AG09309 (cell line): ENCODE measurements around the gene VSIR.

Experiments
- DNase-seq: peaks from one replicate; pipeline ENCODE4 v3.0.0-alpha.2; 2010; ENCODE audit warnings: low read depth
- H3K4me3 ChIP-seq: 2 replicates; pipeline ENCODE4 v1.5.1; 2011; ENCODE audit warnings: mild to moderate bottlenecking, low read depth, low read length, moderate library complexity; ENCODE audit not compliant: control insufficient read depth
- TF ChIP-seq, protein P1 (sequence below): IDR thresholded peaks from 2 replicates; pipeline ENCODE4 v1.5.1; 2011; ENCODE audit warnings: mild to moderate bottlenecking, low read depth, low read length, inconsistent platforms; ENCODE audit not compliant: insufficient read depth, control insufficient read depth; ENCODE audit errors: missing control alignments

The VSIR gene

DNA sequence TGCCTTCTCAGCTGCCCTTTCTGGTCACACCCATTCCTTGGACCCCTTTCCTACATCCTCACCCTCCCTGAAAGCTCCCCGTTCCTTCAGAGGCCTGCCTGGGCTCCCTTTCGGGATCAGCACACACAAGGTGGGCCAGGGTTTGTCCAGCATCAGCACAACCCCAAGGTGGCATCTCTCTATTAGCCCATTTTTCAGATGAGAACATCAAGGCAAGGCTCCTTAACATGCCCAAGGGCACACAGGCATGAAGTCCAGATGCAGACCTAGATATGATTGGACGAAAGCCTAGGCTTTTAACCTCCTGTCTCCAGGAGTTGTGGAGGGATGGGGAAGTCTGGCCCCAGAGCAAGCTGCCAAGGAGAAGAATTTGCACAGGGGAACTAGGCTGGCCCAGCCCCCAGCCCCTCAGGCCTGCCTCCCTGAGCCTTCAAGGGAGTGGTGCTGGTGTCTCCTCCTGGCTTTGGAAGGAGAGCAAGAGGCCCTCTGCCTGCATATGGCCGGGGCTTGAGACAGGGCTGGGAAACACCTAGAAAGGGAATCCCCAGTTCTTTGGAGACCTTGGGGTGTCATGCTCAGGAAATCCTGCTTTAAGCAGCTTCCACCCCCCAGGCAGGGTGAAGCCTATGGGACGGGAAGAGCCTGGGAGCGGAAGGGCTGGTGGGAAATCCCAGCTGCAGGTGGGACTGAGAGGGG is 9.0 kb upstream of the VSIR start:
- no peak for DNase-seq
- H3K4me3 ChIP-seq, result no peak overlapping the region
- TF ChIP-seq, protein P1, sequence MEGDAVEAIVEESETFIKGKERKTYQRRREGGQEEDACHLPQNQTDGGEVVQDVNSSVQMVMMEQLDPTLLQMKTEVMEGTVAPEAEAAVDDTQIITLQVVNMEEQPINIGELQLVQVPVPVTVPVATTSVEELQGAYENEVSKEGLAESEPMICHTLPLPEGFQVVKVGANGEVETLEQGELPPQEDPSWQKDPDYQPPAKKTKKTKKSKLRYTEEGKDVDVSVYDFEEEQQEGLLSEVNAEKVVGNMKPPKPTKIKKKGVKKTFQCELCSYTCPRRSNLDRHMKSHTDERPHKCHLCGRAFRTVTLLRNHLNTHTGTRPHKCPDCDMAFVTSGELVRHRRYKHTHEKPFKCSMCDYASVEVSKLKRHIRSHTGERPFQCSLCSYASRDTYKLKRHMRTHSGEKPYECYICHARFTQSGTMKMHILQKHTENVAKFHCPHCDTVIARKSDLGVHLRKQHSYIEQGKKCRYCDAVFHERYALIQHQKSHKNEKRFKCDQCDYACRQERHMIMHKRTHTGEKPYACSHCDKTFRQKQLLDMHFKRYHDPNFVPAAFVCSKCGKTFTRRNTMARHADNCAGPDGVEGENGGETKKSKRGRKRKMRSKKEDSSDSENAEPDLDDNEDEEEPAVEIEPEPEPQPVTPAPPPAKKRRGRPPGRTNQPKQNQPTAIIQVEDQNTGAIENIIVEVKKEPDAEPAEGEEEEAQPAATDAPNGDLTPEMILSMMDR, result no peak

DNA sequence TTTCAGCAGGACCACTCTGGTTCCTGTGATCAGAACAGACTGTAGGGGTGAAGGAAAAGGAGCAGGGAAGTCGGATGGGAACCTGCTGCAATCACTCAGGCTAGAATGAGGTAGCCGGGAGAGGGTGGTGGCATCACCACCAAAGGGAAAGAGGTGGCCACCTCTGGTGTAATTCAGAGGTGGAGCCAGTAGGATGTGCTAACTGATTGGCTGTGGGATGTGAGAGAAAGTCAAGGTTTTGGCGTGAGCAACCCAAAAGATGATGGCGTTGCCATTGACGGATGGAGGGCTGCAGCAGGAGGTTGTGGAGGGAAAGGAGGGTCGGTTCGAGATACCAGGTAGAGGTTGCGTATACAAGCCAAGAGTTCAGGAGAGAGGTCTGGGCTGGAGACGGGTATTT is 7.4 kb upstream of the VSIR start:
- TF ChIP-seq, protein P1, result no peak
- DNase-seq, result no peak
- no peak overlapping the region for H3K4me3 ChIP-seq

DNA sequence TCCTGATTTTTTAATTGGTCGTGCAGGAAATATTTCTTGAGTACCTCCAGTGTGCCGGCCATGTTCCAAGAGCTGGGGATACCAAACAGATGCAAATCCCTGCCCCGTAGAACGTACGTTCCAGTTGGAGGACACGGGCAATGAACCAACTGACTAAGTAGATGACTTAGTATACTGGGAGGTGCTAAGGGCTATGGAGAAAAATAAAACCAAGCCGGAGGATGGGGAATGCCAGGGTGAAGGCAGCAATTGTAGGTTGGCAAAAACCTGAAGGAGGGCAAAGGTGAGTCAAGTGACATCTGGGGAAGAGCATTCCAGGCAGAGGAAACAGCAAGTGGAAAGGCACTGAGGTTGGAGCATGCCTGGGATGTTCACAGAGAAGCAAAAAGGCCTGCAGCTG is 6.8 kb upstream of the VSIR start:
- DNase-seq, result no peak
- TF ChIP-seq, protein P1, result no peak
- no peak overlapping the region for H3K4me3 ChIP-seq

DNA sequence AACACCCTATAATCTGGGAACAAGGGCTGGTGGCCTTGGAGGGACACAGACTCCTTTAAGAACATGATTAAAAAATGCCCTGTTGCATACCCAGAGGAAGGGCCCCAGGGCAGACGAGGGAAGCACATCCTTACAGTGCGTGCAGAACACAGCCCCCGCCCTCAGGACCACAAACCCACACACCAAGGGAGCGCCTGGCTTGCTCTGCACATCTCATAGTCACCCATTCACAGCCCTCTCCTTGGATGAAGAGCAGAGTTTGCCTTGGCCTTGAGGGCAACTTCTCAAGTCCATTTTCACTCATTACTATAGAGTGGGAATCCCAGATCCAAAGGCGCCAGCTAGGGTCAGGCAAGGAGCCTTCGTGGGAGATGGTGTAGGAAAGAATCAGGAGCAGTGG is 6.3 kb upstream of the VSIR start:
- DNase-seq, result no peak
- H3K4me3 ChIP-seq, result no peak overlapping the region
- TF ChIP-seq, protein P1, result no peak

DNA sequence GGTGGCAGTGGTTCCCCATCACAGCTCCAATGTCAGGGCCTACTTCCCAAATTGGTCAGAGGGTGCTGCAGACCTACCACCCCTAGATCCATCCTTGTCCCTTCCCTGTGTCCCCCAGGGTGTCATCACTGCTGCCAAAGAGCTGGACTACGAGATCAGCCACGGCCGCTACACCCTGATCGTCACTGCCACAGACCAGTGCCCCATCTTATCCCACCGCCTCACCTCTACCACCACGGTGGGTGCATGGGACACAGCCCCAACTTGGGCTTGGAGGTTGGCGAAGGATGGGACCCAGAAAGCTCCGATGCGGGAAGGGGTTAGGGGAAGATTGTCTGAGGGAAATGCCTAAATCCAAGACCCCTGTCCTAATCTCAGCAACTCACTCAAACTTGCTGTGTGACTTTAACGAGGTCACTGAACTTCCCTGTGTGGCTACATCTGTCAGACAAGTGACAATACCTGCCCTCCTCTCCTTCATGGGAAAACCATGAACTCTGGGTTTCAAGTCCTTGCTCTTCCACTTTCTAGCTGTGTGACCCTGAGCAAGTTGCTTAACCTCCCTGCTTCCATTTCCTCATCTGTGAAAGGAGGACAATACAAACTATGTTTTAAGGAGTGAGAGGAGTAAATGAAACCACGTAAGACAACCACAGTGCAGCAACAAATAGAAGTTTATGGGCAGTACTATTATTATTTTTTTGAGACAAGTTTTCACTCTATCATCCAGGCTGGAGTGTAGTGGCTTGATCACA is 4.9 kb upstream of the VSIR start:
- DNase-seq, result no peak
- TF ChIP-seq, protein P1, result no peak
- no peak overlapping the region for H3K4me3 ChIP-seq

DNA sequence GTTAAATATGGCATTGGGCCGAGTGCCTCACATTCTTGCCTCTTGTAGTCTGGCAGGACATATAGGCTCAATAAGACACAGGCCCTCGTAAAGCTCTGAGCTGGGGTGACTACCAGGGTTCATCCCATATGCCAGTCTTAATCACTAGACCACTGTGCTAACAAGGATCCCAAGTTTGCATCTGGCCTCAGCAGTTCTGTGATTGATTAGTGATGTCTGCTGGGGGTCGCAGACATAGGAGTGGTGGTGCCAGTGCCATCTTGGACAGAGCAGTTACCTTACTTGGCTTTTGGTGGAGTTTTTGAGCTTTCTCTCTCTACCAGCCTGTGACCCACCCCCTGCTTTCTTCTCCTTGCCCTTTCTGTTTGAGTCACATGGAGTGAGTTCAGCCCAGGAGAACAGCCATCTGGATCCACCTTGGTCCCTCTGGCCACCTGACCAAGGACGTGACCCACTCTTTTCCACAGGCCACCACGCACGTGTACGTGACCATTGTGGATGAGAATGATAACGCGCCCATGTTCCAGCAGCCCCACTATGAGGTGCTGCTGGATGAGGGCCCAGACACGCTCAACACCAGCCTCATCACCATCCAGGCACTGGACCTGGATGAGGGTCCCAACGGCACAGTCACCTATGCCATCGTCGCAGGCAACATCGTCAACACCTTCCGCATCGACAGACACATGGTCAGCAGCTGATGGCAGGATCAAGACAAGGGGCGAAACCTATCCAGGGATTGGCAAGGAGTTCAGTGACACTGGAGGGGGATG is 4.1 kb upstream of the VSIR start:
- DNase-seq, result no peak
- TF ChIP-seq, protein P1, result no peak
- H3K4me3 ChIP-seq, result no peak overlapping the region
